ENCODE data around the gene TXNRD1. TPM values are rescaled to one million over a fixed set of nuclear protein-coding genes. Genes with fewer than 3 reads are reported as not detected.
"Not testable (repeated sequence)": the region's sequence is repeated elsewhere in the genome, so short reads cannot be mapped to it uniquely, and the experiment has no call there.

TXNRD1 gene
- total RNA-seq, 2 experiments from 2014 or later, result 80.9 to 82.7 TPM

GRCh38 chr12:104207416-104208205 is 8.0 kb upstream of the TXNRD1 start:
- Mint-ChIP-seq H3K4me1 (no peaks in the 10 kb centered on the region), H3K27ac (no peak overlapping the region), H3K4me3 (no peak overlapping the region), H3K27me3 (peaks cover 4% of the 10 kb centered on the region), H3K36me3 (ENCODE audit: low read depth) (no peaks in the 10 kb centered on the region), H3K9me3 (no peaks in the 10 kb centered on the region)
- POLR2A ChIA-PET, result no interaction called here
- CTCF ChIA-PET, result interaction anchor here (1.4 kb wide), 1 partner anchor 9 kb away, joined by 5 read pairs; no protein-coding TSS in a partner anchor
- DNase-seq, result no peak

GRCh38 chr12:104212516-104212915 is 3.1 kb upstream of the TXNRD1 start:
- Mint-ChIP-seq H3K4me1 (peaks cover 14% of the 10 kb centered on the region), H3K27me3 (no peaks in the 10 kb centered on the region)
- POLR2A ChIA-PET, result no interaction called here

GRCh38 chr12:104213952-104214351 is 1.6 kb upstream of the TXNRD1 start:
- POLR2A ChIA-PET, result no interaction called here
- no peaks in the 10 kb centered on the region for H3K36me3 Mint-ChIP-seq (ENCODE audit: low read depth)
- no peak overlapping the region for H3K4me3 Mint-ChIP-seq
- peaks cover 2% of the 10 kb centered on the region for H3K9me3 Mint-ChIP-seq
- CTCF ChIA-PET, result interaction anchor here (0.6 to 1.2 kb wide), 6 partner anchors 9 to 894 kb away, joined by 3 to 5 read pairs (median 4); no protein-coding TSS in a partner anchor
- H3K4me1 Mint-ChIP-seq, result peaks cover 23% of the 10 kb centered on the region
- DNase-seq, result no peak
- no peaks in the 10 kb centered on the region for H3K27me3 Mint-ChIP-seq
- H3K27ac Mint-ChIP-seq, result no peak overlapping the region

More at GRCh38 chr12:104212516-104212915, 3.1 kb upstream of the TXNRD1 start:
- DNase-seq, result no peak
- no peaks in the 10 kb centered on the region for H3K36me3 Mint-ChIP-seq (ENCODE audit: low read depth)
- H3K4me3 Mint-ChIP-seq, result no peak overlapping the region
- peaks cover 2% of the 10 kb centered on the region for H3K9me3 Mint-ChIP-seq
- H3K27ac Mint-ChIP-seq, result no peak overlapping the region
- CTCF ChIA-PET, result interaction anchor here (0.7 kb wide), 2 partner anchors 11 to 879 kb away, joined by 3 to 5 read pairs; no protein-coding TSS in a partner anchor

GRCh38 chr12:104216521-104216924 is 944 bp downstream of the TXNRD1 start:
- Mint-ChIP-seq H3K27ac (peak overlapping the region; percentile 84), H3K4me3 (peak overlapping the region; percentile 72), H3K27me3 (peaks cover under 1% of the 10 kb centered on the region), H3K36me3 (ENCODE audit: low read depth) (no peaks in the 10 kb centered on the region), H3K9me3 (peaks cover 2% of the 10 kb centered on the region), H3K4me1 (peaks cover 45% of the 10 kb centered on the region)
- no peak for DNase-seq
- POLR2A ChIA-PET, result no interaction called here
- CTCF ChIA-PET, result interaction anchor here (1.1 to 1.9 kb wide), 7 partner anchors 8 to 823 kb away, joined by 3 to 5 read pairs (median 3); no protein-coding TSS in a partner anchor

GRCh38 chr12:104218506-104218905 is 2.9 kb downstream of the TXNRD1 start:
- CTCF ChIA-PET, result interaction anchor here (1.0 to 3.2 kb wide), 3 partner anchors 38 to 86 kb away, joined by 3 to 11 read pairs (median 3); partner anchors contain the start of gene EID3
- H3K4me1 Mint-ChIP-seq, result peaks cover 48% of the 10 kb centered on the region
- H3K36me3 Mint-ChIP-seq (ENCODE audit: low read depth); POLR2A ChIA-PET; H3K9me3 Mint-ChIP-seq; DNase-seq; H3K27ac Mint-ChIP-seq; H3K4me3 Mint-ChIP-seq; H3K27me3 Mint-ChIP-seq: not testable (repeated sequence)

- ChIA-PET CTCF (interaction anchor here (1.0 to 3.2 kb wide), 3 partner anchors 39 to 85 kb away, joined by 3 to 11 read pairs (median 3); partner anchors contain the start of gene EID3), POLR2A (no interaction called here)
- H3K27ac Mint-ChIP-seq, result peak overlapping the region; percentile 58
- no peaks in the 10 kb centered on the region for H3K36me3 Mint-ChIP-seq (ENCODE audit: low read depth)
- H3K4me1 Mint-ChIP-seq, result peaks cover 48% of the 10 kb centered on the region
- DNase-seq, result no peak
- H3K27me3 Mint-ChIP-seq, result peaks cover 9% of the 10 kb centered on the region
- no peak overlapping the region for H3K4me3 Mint-ChIP-seq
- peaks cover 2% of the 10 kb centered on the region for H3K9me3 Mint-ChIP-seq
Measured at GRCh38 chr12:104218935-104219334, 3.4 kb downstream of the TXNRD1 start.

- ChIA-PET CTCF (interaction anchor here (0.6 to 3.2 kb wide), 6 partner anchors 39 to 778 kb away, joined by 3 to 11 read pairs (median 3); partner anchors contain the start of gene EID3), POLR2A (interaction anchor here (1.0 kb wide), 1 partner anchor 68 kb away, joined by 3 read pairs; no protein-coding TSS in a partner anchor)
- peaks cover 9% of the 10 kb centered on the region for H3K27me3 Mint-ChIP-seq
- peak overlapping the region; percentile 58 for H3K27ac Mint-ChIP-seq
- peaks cover 48% of the 10 kb centered on the region for H3K4me1 Mint-ChIP-seq
- H3K9me3 Mint-ChIP-seq, result peaks cover 2% of the 10 kb centered on the region
- no peak overlapping the region for H3K4me3 Mint-ChIP-seq
- no peaks in the 10 kb centered on the region for H3K36me3 Mint-ChIP-seq (ENCODE audit: low read depth)
- DNase-seq, result no peak
Measured at GRCh38 chr12:104219361-104219892, 3.8 kb downstream of the TXNRD1 start.

- no peak overlapping the region for H3K4me3 Mint-ChIP-seq
- peaks cover 4% of the 10 kb centered on the region for H3K9me3 Mint-ChIP-seq
- H3K27ac Mint-ChIP-seq, result peak overlapping the region; percentile 6
- DNase-seq, result peak; percentile 74
- POLR2A ChIA-PET, result interaction anchor here (1.0 kb wide), 1 partner anchor 67 kb away, joined by 3 read pairs; no protein-coding TSS in a partner anchor
- peaks cover 12% of the 10 kb centered on the region for H3K27me3 Mint-ChIP-seq
- H3K36me3 Mint-ChIP-seq (ENCODE audit: low read depth), result no peaks in the 10 kb centered on the region
- CTCF ChIA-PET, result interaction anchor here (0.6 to 3.2 kb wide), 8 partner anchors 25 to 777 kb away, joined by 3 to 11 read pairs (median 3); partner anchors contain the start of gene EID3
- peaks cover 48% of the 10 kb centered on the region for H3K4me1 Mint-ChIP-seq
Measured at GRCh38 chr12:104219908-104220404, 4.4 kb downstream of the TXNRD1 start.

GRCh38 chr12:104220931-104221330 is 5.4 kb downstream of the TXNRD1 start:
- Mint-ChIP-seq H3K27ac (no peak overlapping the region), H3K27me3 (peaks cover 12% of the 10 kb centered on the region), H3K9me3 (peaks cover 9% of the 10 kb centered on the region), H3K4me3 (no peak overlapping the region), H3K36me3 (ENCODE audit: low read depth) (no peaks in the 10 kb centered on the region), H3K4me1 (peaks cover 43% of the 10 kb centered on the region)
- ChIA-PET CTCF (interaction anchor here (0.9 to 3.2 kb wide), 3 partner anchors 24 to 130 kb away, joined by 3 to 11 read pairs (median 3); no protein-coding TSS in a partner anchor), POLR2A (no interaction called here)
- DNase-seq, result no peak

GRCh38 chr12:104222976-104223375 is 7.4 kb downstream of the TXNRD1 start:
- H3K4me1 Mint-ChIP-seq, result peaks cover 31% of the 10 kb centered on the region
- no peaks in the 10 kb centered on the region for H3K36me3 Mint-ChIP-seq (ENCODE audit: low read depth)
- H3K9me3 Mint-ChIP-seq, result peaks cover 7% of the 10 kb centered on the region
- H3K4me3 Mint-ChIP-seq, result no peak overlapping the region
- H3K27ac Mint-ChIP-seq, result no peak overlapping the region
- H3K27me3 Mint-ChIP-seq, result peaks cover 12% of the 10 kb centered on the region
- DNase-seq, result no peak
- CTCF ChIA-PET, result interaction anchor here (0.8 to 1.5 kb wide), 2 partner anchors 22 to 23 kb away, joined by 4 to 11 read pairs; no protein-coding TSS in a partner anchor
- POLR2A ChIA-PET, result no interaction called here

- ChIA-PET CTCF (interaction anchor here (0.7 to 1.5 kb wide), 4 partner anchors 8 to 158 kb away, joined by 3 to 11 read pairs (median 4); partner anchors contain the start of gene TXNRD1), POLR2A (no interaction called here)
- H3K27ac Mint-ChIP-seq, result no peak overlapping the region
Measured at GRCh38 chr12:104223712-104224111, 8.1 kb downstream of the TXNRD1 start.

GRCh38 chr12:104226672-104227071 is 11.1 kb downstream of the TXNRD1 start:
- DNase-seq, result no peak
- ChIA-PET POLR2A (interaction anchor here (0.6 kb wide), 1 partner anchor 523 kb away, joined by 3 read pairs; no protein-coding TSS in a partner anchor), CTCF (no interaction called here)
- H3K9me3 Mint-ChIP-seq, result peaks cover 10% of the 10 kb centered on the region
- no peak overlapping the region for H3K27ac Mint-ChIP-seq
- no peak overlapping the region for H3K4me3 Mint-ChIP-seq
- peaks cover 2% of the 10 kb centered on the region for H3K4me1 Mint-ChIP-seq
- peaks cover 10% of the 10 kb centered on the region for H3K27me3 Mint-ChIP-seq
- peaks cover 2% of the 10 kb centered on the region for H3K36me3 Mint-ChIP-seq (ENCODE audit: low read depth)

More at GRCh38 chr12:104223712-104224111, 8.1 kb downstream of the TXNRD1 start:
- Mint-ChIP-seq H3K9me3 (peaks cover 7% of the 10 kb centered on the region), H3K4me3 (no peak overlapping the region), H3K36me3 (ENCODE audit: low read depth) (no peaks in the 10 kb centered on the region), H3K4me1 (peaks cover 27% of the 10 kb centered on the region), H3K27me3 (peaks cover 12% of the 10 kb centered on the region)
- no peak for DNase-seq

Measured in activated CD4-positive, alpha-beta T cell treated with anti-CD3 and anti-CD28 coated beads, Interleukin-2, amount 10 ng/mL, durations not matched to agents 7 days and 5 days (primary cell).